Bronchial epithelial cell (primary cell): ENCODE data around the gene SLC6A18. TPM values are rescaled to one million over a fixed set of nuclear protein-coding genes. Genes with fewer than 3 reads are reported as not detected.
"Not testable (repeated sequence)": the region's sequence is repeated elsewhere in the genome, so short reads cannot be mapped to it uniquely, and the experiment has no call there.

Experiments
- DNase-seq: peaks from one replicate; pipeline ENCODE4 v3.0.0-alpha.2; 2010; ENCODE audit warnings: low read depth
- FAIRE-seq: peaks from 2 replicates; lab custom pipeline; 2011; peaks lifted over from hg19 to GRCh38; lab: Jason Lieb, UNC
- H3K27me3 ChIP-seq: 2 replicates; pipeline ENCODE4 v1.5.1; 2011; ENCODE audit warnings: low read length; ENCODE audit not compliant: control insufficient read depth, insufficient read depth
- H3K36me3 ChIP-seq: 2 replicates; pipeline ENCODE4 v1.5.1; 2011; ENCODE audit warnings: low read length; ENCODE audit not compliant: control insufficient read depth, insufficient read depth
- H3K4me3 ChIP-seq: 2 replicates; pipeline ENCODE4 v1.5.1; 2011; ENCODE audit warnings: mild to moderate bottlenecking, low read depth, low read length, control low read depth
- total RNA-seq: library from RNA; depleted of rRNA; stranded (reverse); fragments of >200 nt; gene quantifications from 2 replicates; pipeline ENCODE4 v1.2.1, GENCODE V29; 2014
- TF ChIP-seq, protein P1 (sequence below): IDR thresholded peaks from 2 replicates; pipeline ENCODE4 v1.5.1; 2011; ENCODE audit warnings: mild to moderate bottlenecking, moderate library complexity, low read length, control low read depth, inconsistent platforms; ENCODE audit not compliant: insufficient read depth, severe bottlenecking

Gene SLC6A18
- total RNA-seq, 1 donor from 2014 or later = not detected

DNA sequence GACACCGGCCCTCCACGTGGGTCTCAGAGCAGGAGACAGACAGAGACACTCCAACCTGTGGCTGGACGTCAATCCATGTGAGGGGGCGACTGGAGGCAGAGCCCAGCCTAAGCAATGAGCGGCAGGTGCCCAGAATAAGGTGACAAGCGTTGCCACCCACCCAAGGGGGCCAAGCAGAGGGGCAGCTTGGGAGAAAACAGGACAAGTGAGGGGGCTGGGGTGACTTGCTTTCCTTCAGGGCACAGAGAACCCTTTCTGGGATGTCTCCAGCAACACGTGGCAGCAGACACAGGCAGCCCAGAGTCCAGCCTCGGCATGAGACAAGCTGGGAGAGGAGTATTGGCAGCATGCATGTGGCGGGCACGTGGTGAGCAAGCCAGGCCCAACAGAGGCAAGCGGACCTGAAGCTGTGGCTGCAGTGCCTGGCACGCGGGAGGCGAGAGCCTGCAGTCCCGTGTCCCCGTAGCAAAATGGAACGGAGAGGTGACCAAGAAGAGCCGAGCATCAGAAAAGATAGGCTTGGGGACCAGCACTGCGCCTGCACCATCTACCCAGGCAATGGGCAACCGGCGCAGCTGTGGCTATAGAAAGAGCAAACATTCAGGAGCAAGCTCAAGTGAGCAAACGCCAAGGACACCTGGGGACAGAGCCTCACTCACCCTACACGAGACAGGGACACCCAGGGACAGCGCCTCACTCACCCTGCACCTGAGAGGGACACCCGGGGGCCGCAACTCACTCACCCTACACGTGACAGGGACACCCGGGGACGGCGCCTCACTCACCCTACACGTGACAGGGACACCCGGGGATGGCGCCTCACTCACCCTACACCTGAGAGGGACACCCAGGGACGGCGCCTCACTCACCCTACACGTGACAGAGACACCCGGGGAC, 63.5 kb downstream of the SLC6A18 start:
- no peak for FAIRE-seq

DNA sequence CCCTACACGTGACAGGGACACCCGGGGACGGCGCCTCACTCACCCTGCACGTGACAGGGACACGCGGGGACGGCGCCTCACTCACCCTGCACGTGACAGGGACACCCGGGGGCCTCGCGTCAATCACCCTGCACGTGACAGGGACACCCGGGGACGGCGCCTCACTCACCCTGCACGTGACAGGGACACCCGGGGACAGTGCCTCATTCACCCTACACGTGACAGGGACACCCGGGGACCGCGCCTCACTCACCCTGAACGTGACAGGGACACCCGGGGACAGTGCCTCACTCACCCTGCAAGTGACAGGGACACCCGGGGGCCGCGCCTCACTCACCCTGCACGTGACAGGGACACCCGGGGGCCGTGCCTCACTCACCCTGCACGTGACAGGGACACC, 64.4 kb downstream of the SLC6A18 start:
- not testable (repeated sequence) for DNase-seq, H3K36me3 ChIP-seq, FAIRE-seq, H3K27me3 ChIP-seq, H3K4me3 ChIP-seq

More for the DNA sequence above, 63.5 kb downstream of the SLC6A18 start:
- Histone ChIP-seq H3K27me3 (no peaks in the 10 kb centered on the region), H3K4me3 (no peak overlapping the region), H3K36me3 (no peaks in the 10 kb centered on the region)
- no peak for DNase-seq
- TF ChIP-seq, protein P1, sequence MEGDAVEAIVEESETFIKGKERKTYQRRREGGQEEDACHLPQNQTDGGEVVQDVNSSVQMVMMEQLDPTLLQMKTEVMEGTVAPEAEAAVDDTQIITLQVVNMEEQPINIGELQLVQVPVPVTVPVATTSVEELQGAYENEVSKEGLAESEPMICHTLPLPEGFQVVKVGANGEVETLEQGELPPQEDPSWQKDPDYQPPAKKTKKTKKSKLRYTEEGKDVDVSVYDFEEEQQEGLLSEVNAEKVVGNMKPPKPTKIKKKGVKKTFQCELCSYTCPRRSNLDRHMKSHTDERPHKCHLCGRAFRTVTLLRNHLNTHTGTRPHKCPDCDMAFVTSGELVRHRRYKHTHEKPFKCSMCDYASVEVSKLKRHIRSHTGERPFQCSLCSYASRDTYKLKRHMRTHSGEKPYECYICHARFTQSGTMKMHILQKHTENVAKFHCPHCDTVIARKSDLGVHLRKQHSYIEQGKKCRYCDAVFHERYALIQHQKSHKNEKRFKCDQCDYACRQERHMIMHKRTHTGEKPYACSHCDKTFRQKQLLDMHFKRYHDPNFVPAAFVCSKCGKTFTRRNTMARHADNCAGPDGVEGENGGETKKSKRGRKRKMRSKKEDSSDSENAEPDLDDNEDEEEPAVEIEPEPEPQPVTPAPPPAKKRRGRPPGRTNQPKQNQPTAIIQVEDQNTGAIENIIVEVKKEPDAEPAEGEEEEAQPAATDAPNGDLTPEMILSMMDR = no peak

DNA sequence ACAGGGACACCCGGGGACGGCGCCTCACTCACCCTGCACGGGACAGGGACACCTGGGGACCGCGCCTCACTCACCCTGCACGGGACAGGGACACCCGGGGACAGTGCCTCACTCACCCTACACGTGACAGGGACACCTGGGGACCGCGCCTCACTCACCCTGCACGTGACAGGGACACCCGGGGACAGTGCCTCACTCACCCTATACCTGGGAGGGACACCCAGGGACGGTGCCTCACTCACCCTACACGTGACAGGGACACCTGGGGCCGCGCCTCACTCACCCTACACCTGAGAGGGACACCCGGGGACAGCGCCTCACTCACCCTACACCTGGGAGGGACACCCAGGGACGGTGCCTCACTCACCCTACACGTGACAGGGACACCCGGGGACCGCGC, 65.8 kb downstream of the SLC6A18 start:
- not testable (repeated sequence) for H3K27me3 ChIP-seq, FAIRE-seq, H3K36me3 ChIP-seq, H3K4me3 ChIP-seq, DNase-seq

DNA sequence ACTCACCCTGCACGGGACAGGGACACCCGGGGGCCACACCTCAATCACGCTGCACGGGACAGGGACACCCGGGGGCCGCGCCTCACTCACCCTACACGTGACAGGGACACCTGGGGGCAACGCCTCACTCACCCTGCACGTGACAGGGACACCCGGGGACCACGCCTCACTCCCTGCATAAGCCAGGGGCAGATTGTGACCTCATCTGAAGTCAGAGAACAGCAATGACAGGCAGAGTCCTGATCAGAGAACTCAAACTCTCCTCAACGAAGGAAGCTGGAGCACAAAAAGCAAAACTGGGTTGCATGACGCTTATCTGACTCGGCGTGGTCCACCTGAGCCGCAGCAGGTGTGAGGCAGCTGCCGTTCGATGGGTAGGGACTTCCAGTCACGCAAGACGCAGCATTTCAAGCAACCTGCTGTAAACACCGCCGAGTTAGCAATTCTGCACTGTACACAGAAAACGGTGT, 66.5 kb downstream of the SLC6A18 start:
- TF ChIP-seq, protein P1 = no peak
- Histone ChIP-seq H3K4me3 (no peak overlapping the region), H3K27me3 (no peaks in the 10 kb centered on the region), H3K36me3 (no peaks in the 10 kb centered on the region)
- FAIRE-seq = no peak
- no peak for DNase-seq

DNA sequence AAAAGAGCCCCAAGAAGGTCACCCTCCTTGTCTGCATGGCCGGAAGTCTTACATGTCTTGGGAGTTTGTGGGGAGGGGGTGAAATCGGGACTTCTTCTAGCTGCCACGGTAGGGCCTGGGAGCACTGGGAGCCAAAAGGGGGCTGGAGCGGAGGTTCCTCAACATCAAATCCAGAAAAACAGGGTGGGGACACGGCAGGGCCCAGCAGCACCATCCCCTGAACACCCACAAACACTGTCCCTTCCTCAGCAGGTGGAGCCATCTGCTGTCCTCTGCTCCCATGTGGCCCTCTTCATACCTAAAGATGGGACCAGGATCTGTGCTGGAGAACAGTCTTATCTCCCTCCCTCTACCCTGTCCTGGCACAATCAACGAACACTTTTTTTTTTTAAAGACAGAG, 67.0 kb downstream of the SLC6A18 start:
- H3K36me3 ChIP-seq = no peaks in the 10 kb centered on the region
- DNase-seq (no peak), FAIRE-seq (no peak)
- TF ChIP-seq, protein P1 = no peak
- H3K27me3 ChIP-seq = no peaks in the 10 kb centered on the region
- H3K4me3 ChIP-seq = no peak overlapping the region

DNA sequence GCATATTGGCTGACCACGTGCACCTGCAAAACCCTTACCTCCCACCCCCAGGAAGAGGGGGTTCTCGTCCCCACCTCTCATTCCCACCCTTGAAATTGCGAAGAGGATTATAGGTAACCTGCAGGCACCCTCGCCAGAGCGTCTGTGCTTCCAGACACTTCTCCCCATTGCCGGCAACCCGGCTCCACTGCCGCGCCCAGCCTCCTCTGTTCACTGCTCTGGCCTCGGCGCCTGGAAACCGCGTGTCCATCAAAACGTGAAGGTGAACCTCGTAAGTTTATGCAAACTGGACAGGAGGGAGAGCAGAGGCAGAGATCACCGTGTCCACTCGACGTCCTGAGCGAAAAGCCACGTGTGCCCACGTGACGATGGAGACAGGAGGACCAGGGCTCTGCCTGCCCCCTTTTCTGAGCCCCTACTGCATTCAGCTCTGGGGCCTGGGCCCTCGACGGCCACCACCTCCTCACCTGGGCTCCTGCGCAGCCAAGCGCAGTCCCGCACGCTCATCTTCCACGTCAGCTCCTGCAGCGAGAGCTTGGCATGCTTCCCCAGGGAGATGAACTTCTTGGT, 67.8 kb downstream of the SLC6A18 start:
- FAIRE-seq = no peak
- Histone ChIP-seq H3K36me3 (no peaks in the 10 kb centered on the region), H3K4me3 (no peak overlapping the region), H3K27me3 (no peaks in the 10 kb centered on the region)
- TF ChIP-seq, protein P1 = no peak
- no peak for DNase-seq
